Mesendoderm (in vitro differentiated cells): ENCODE results near the gene SPACA4.

Source experiments
- DNase-seq: peaks from one replicate; pipeline ENCODE4 v3.0.0; 2013
- H2AK5ac ChIP-seq: 2 replicates; pipeline ENCODE4 v1.6.1; 2013; ENCODE audit warnings: low read length, inconsistent platforms
- H2BK120ac ChIP-seq: 2 replicates; pipeline ENCODE4 v1.6.1; 2013; ENCODE audit warnings: low read depth, mild to moderate bottlenecking, low read length, moderate library complexity, mixed read lengths
- H2BK15ac ChIP-seq: replicated peaks from 2 replicates; pipeline ENCODE4 v1.6.1; 2013; ENCODE audit warnings: low read depth, mild to moderate bottlenecking, moderate library complexity
- H2BK5ac ChIP-seq: 2 replicates; pipeline ENCODE4 v1.6.1; 2013; ENCODE audit warnings: low read length, inconsistent platforms
- H3K18ac ChIP-seq: 2 replicates; pipeline ENCODE4 v1.6.1; 2013; ENCODE audit warnings: mild to moderate bottlenecking, low read length, mixed read lengths
- H3K23ac ChIP-seq: one replicate; pipeline ENCODE4 v1.6.1; 2013; ENCODE audit warnings: low read length
- H3K27ac ChIP-seq: 2 replicates; pipeline ENCODE4 v1.5.1; 2013; ENCODE audit warnings: low read depth, mild to moderate bottlenecking, inconsistent platforms, low read length, moderate library complexity
- H3K27me3 ChIP-seq: 2 replicates; pipeline ENCODE4 v1.6.1; 2013; ENCODE audit warnings: low read length, control low read depth, mild to moderate bottlenecking, inconsistent platforms; ENCODE audit not compliant: insufficient read depth, poor library complexity
- H3K36me3 ChIP-seq: 2 replicates; pipeline ENCODE4 v1.6.1; 2013; ENCODE audit warnings: low read length, inconsistent platforms; ENCODE audit not compliant: control insufficient read depth, insufficient read depth
- H3K4ac ChIP-seq: one replicate; pipeline ENCODE4 v1.6.1; 2013; ENCODE audit warnings: low read depth, mild to moderate bottlenecking, low read length, moderate library complexity
- H3K4me1 ChIP-seq: 2 replicates; pipeline ENCODE4 v1.6.1; 2013; ENCODE audit warnings: low read depth, low read length, inconsistent platforms; ENCODE audit not compliant: control insufficient read depth
- H3K4me2 ChIP-seq: 2 replicates; pipeline ENCODE4 v1.6.1; 2013; ENCODE audit warnings: low read length
- H3K4me3 ChIP-seq: 2 replicates; pipeline ENCODE4 v1.5.1; 2013; ENCODE audit warnings: mild to moderate bottlenecking, low read length
- H3K56ac ChIP-seq: one replicate; pipeline ENCODE4 v1.6.1; 2013; ENCODE audit warnings: low read length
- H3K79me1 ChIP-seq: 2 replicates; pipeline ENCODE4 v1.6.1; 2013; ENCODE audit warnings: low read length, inconsistent platforms
- H3K79me2 ChIP-seq: 2 replicates; pipeline ENCODE4 v1.6.1; 2013; ENCODE audit warnings: mild to moderate bottlenecking, low read length; ENCODE audit not compliant: control insufficient read depth, insufficient read depth
- H3K9ac ChIP-seq: 2 replicates; pipeline ENCODE4 v1.6.1; 2013; ENCODE audit warnings: low read length, inconsistent platforms
- H4K5ac ChIP-seq: one replicate; pipeline ENCODE4 v1.6.1; 2013; ENCODE audit warnings: low read length
- H4K8ac ChIP-seq: one replicate; pipeline ENCODE4 v1.6.1; 2013; ENCODE audit warnings: low read depth, mild to moderate bottlenecking, control low read depth, low read length, moderate library complexity
- WGBS: extraction: QIAGEN DNeasy Blood & Tissue Kit; methylation state at CpG from one replicate; pipeline ENCODE4 v1.1.7; 2013; ENCODE audit warnings: low lambda C conversion rate, missing lambda C conversion rate; ENCODE audit not compliant: insufficient coverage; ENCODE audit errors: extremely low coverage; 5-methylcytosine and 5-hydroxymethylcytosine counted together

Gene SPACA4

GRCh38 chr19:48627201-48627864 lies 20.8 kb downstream of the SPACA4 start:
- Histone ChIP-seq H3K27ac (no peak overlapping the region), H2BK15ac (no peak overlapping the region), H2BK5ac (no peak overlapping the region), H3K36me3 (no peaks in the 10 kb centered on the region), H2BK120ac (no peak overlapping the region), H3K79me2 (no peaks in the 10 kb centered on the region), H3K9ac (peak overlapping the region; percentile 34), H3K27me3 (no peaks in the 10 kb centered on the region), H3K4me3 (no peak overlapping the region), H3K79me1 (peaks cover 2% of the 10 kb centered on the region), H3K18ac (no peak overlapping the region), H3K4me1 (peaks cover 8% of the 10 kb centered on the region), H2AK5ac (no peak overlapping the region), H4K5ac (no peak overlapping the region), H3K4ac (no peak overlapping the region), H3K4me2 (no peak overlapping the region), H3K56ac (peak overlapping the region; percentile 42), H4K8ac (no peak overlapping the region), H3K23ac (no peak overlapping the region)
- no CpG with 5 or more reads among the region's 6 CpGs for WGBS
- peak; percentile 66 for DNase-seq

- Histone ChIP-seq H2BK120ac (no peak overlapping the region), H3K4me3 (no peak overlapping the region)
These were observed 21.3 kb downstream of the SPACA4 start for GRCh38 chr19:48627865-48628314.

GRCh38 chr19:48628486-48629296 lies 22.1 kb downstream of the SPACA4 start:
- Histone ChIP-seq H2BK15ac (no peak overlapping the region), H4K8ac (no peak overlapping the region), H3K36me3 (no peaks in the 10 kb centered on the region), H3K4me1 (peaks cover 5% of the 10 kb centered on the region), H2BK5ac (no peak overlapping the region), H3K4me3 (no peak overlapping the region), H2BK120ac (no peak overlapping the region), H2AK5ac (no peak overlapping the region), H3K27me3 (no peaks in the 10 kb centered on the region), H3K79me2 (no peaks in the 10 kb centered on the region), H3K79me1 (peaks cover 2% of the 10 kb centered on the region), H3K4ac (no peak overlapping the region), H3K9ac (no peak overlapping the region), H3K18ac (no peak overlapping the region), H3K56ac (no peak overlapping the region), H4K5ac (no peak overlapping the region), H3K4me2 (no peak overlapping the region), H3K27ac (no peak overlapping the region), H3K23ac (no peak overlapping the region)
- DNase-seq = no peak
- WGBS = no CpG with 5 or more reads among the region's 34 CpGs

More at GRCh38 chr19:48627865-48628314, 21.3 kb downstream of the SPACA4 start:
- Histone ChIP-seq H3K56ac (peak overlapping the region; percentile 1), H3K27ac (no peak overlapping the region), H2BK15ac (no peak overlapping the region), H4K8ac (no peak overlapping the region), H3K4me1 (peaks cover 8% of the 10 kb centered on the region), H3K79me1 (peaks cover 2% of the 10 kb centered on the region), H2BK5ac (no peak overlapping the region), H3K18ac (no peak overlapping the region), H3K4me2 (no peak overlapping the region), H3K23ac (no peak overlapping the region), H3K27me3 (no peaks in the 10 kb centered on the region), H3K79me2 (no peaks in the 10 kb centered on the region), H4K5ac (no peak overlapping the region), H2AK5ac (no peak overlapping the region), H3K36me3 (no peaks in the 10 kb centered on the region), H3K4ac (no peak overlapping the region), H3K9ac (no peak overlapping the region)
- DNase-seq = no peak
- WGBS = no CpG with 5 or more reads among the region's 17 CpGs

- H3K27me3 ChIP-seq = no peaks in the 10 kb centered on the region
- no peak overlapping the region for H3K4me3 ChIP-seq
- H3K79me2 ChIP-seq = no peaks in the 10 kb centered on the region
- no peak overlapping the region for H3K9ac ChIP-seq
- H2BK15ac ChIP-seq = no peak overlapping the region
- no peak overlapping the region for H3K4me2 ChIP-seq
- H3K27ac ChIP-seq = no peak overlapping the region
- peaks cover 8% of the 10 kb centered on the region for H3K4me1 ChIP-seq
- H2AK5ac ChIP-seq = no peak overlapping the region
- no peak overlapping the region for H3K56ac ChIP-seq
- H4K8ac ChIP-seq = no peak overlapping the region
- no peak overlapping the region for H3K23ac ChIP-seq
- no peak for DNase-seq
- H3K79me1 ChIP-seq = peaks cover 2% of the 10 kb centered on the region
- H2BK120ac ChIP-seq = no peak overlapping the region
- H3K36me3 ChIP-seq = no peaks in the 10 kb centered on the region
- no peak overlapping the region for H2BK5ac ChIP-seq
- WGBS = no CpG with 5 or more reads among the region's 22 CpGs
- H3K4ac ChIP-seq = no peak overlapping the region
- no peak overlapping the region for H4K5ac ChIP-seq
- no peak overlapping the region for H3K18ac ChIP-seq
These were observed 22.7 kb downstream of the SPACA4 start for GRCh38 chr19:48629297-48629598.

- peaks cover 8% of the 10 kb centered on the region for H3K4me1 ChIP-seq
- H3K27me3 ChIP-seq = no peaks in the 10 kb centered on the region
- peak overlapping the region; percentile 89 for H3K56ac ChIP-seq
- WGBS = no CpG with 5 or more reads among the region's 48 CpGs
- H4K5ac ChIP-seq = no peak overlapping the region
- H2BK5ac ChIP-seq = no peak overlapping the region
- peaks cover 2% of the 10 kb centered on the region for H3K79me1 ChIP-seq
- peak overlapping the region; percentile 83 for H3K27ac ChIP-seq
- H3K4me2 ChIP-seq = peak overlapping the region; percentile 79
- H2BK120ac ChIP-seq = no peak overlapping the region
- no peak overlapping the region for H2BK15ac ChIP-seq
- H3K36me3 ChIP-seq = no peaks in the 10 kb centered on the region
- H3K79me2 ChIP-seq = no peaks in the 10 kb centered on the region
- H3K9ac ChIP-seq = peak overlapping the region; percentile 76
- no peak overlapping the region for H3K23ac ChIP-seq
- no peak overlapping the region for H2AK5ac ChIP-seq
- H3K18ac ChIP-seq = peak overlapping the region; percentile 56
- no peak overlapping the region for H4K8ac ChIP-seq
- DNase-seq = peak; percentile 97
- H3K4ac ChIP-seq = no peak overlapping the region
- H3K4me3 ChIP-seq = no peak overlapping the region
These were observed 23.2 kb downstream of the SPACA4 start for GRCh38 chr19:48629599-48630295.
